Right forelimb (tissue), 1 donor: ENCODE measurements around the gene DEF6.
"Not testable (repeated sequence)": the region's sequence is repeated elsewhere in the genome, so short reads cannot be mapped to it uniquely, and the experiment has no call there.

Experiments used
- DNase-seq: peaks from one replicate; pipeline ENCODE4 v3.0.0-alpha.2; 2018

The DEF6 gene

DNA sequence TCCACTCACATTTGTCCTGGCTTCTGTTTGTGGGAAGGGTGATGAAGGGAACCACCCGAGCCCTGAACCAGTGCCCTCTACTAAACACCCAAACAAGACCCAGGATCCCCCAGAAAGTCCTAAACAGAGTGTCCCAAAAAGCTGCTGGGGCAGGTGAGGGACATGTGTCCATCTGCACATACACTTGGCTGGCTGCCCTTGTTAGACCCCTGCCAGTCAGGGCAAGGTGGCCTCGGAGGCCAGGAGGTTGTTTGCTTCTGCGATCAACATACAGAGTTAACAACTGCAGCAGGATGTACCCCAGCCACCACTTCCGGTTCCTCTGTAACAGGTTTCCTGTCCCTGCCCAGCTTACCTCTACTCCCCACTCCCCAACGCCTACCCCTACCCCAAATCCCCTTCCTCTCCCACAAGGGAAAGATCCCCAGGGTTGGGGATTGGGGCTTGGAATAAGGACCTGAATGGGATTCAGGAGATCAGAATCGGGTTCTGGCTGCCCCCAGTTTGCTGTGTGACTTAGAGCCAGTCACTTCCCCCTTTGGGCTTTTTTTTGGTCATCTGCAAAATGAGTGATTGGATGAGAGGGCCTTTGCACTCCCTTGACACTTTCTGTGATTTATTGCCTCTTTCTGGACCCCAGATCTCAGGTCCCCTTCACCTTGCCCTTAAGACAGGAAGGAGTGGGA is 13.9 kb downstream of the DEF6 start:
- no peak for DNase-seq

DNA sequence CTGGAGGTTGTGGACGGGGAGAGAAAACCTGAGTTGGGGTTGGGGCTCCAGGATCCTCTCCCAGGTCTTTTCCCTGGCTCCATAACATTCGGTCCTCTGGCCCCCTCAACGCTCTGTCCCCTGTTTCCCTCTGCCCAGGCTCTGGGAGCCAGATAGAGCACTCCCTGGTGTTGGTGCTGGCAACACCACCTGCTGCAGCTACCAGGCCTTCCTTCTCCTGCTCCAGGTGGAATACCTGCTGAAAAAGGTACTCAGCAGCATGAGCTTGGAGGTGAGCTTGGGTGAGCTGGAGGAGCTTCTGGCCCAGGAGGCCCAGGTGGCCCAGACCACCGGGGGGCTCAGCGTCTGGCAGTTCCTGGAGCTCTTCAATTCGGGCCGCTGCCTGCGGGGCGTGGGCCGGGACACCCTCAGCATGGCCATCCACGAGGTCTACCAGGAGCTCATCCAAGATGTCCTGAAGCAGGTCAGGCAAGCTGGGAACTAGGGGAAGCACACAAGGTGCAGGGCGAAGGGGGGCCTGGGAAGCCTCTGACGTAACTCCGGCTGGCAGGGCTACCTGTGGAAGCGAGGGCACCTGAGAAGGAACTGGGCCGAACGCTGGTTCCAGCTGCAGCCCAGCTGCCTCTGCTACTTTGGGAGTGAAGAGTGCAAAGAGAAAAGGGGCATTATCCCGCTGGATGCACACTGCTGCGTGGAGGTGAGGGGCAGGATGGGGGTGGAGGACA is 14.6 kb downstream of the DEF6 start:
- DNase-seq: no peak

DNA sequence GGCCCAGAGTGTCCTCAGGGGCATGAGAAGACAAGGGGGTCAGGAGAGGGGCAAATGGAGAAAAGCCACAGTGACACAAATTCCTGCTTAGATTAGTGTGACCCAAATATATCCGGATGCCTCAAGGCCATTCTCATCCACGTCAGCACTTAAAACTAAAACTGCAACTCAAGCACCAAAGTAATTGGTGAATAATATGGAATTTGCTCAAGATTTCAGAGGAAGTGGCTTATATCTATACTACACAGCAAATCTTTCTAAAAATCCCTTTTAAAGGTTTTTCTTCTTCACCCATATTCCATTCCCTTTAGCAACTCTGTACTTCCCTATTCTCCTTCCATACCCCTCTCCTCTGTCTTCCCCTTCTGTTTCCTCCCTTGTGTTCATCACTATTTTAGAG is 15.2 kb downstream of the DEF6 start:
- no peak for DNase-seq

DNA sequence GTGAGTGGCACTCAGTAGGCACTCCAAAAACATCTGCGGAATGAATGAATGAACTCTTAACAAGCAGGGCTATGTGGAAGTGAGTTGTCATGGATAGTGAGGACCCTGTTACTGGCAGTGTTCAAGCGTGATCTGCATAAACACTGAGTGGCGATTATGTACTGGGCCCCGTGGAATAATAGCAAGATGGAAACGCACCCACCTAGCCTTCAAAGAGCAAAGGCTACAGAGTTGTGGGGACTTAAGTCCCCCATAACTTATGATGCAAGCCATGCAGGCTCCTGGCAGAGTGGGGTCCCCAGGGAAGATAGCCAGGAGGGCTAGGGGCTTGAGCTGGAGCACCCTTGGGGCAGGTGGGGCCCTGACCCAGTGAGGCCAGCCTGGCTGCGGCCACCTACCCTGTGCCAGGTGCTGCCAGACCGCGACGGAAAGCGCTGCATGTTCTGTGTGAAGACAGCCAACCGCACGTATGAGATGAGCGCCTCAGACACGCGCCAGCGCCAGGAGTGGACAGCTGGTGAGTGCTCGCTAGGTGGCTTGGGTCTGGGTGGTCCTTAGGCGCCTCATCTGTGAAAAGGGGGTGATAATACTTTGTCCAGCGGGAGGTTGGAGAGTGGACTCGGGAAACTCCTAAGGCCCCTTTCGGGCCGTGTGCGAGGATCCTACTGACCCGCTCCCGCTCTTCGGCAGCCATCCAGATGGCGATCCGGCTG is 20.0 kb downstream of the DEF6 start:
- no peak for DNase-seq

DNA sequence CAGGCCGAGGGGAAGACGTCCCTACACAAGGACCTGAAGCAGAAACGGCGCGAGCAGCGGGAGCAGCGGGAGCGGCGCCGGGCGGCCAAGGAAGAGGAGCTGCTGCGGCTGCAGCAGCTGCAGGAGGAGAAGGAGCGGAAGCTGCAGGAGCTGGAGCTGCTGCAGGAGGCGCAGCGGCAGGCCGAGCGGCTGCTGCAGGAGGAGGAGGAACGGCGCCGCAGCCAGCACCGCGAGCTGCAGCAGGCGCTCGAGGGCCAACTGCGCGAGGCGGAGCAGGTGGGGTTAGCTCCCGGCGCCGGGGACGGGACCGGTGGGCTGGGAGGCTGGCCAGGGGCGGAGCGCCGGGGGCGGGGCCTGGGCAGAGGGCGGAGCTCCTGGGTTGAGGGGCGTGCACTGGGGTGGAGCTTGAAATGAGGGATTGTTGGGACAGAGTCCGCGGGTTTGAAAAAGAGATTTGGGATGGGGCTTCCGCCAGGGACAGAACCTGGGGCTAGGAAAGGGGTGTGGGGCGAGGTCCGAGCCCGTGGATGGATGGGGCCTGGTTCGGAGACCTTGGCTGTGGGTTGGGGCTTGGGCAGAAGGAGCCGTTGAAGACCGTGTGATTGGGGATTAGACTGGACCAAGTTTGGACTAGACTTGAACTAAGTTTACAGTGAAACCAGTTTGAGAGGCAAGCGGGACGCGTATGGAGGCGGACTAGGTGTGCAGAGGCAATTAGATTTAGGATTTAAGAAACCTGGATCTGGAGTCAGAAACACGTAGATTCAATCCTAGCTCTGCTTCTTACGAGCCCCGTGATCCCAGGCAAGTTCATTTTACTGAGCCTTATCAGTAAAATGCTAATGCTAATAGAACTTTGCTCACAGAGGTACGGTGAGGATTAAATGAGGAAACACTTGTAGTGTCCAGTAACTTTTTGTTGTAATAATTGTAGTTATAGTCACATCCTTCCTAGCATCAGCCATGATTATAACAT is 20.9 kb downstream of the DEF6 start:
- peak; percentile 93 for DNase-seq

DNA sequence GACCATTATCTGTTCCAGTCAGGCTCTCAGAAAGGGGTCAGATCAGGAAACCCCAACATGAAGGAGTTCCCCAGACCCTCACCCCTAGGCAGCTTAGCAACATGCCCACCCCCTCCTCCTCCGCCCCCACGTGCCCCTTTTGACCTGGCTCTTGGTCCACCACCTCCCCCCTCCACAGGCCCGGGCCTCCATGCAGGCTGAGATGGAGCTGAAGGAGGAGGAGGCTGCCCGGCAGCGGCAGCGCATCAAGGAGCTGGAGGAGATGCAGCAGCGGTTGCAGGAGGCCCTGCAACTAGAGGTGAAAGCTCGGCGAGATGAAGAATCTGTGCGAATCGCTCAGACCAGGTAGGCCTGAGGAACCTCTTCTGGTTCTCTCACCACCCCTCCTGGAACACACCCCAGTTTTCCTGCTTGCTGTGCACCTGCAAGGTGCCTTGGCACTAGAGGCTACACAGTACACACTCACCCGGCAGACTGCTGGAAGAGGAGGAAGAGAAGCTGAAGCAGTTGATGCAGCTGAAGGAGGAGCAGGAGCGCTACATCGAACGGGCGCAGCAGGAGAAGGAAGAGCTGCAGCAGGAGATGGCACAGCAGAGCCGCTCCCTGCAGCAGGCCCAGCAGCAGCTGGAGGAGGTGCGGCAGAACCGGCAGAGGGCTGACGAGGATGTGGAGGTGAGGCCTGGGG is 21.9 kb downstream of the DEF6 start:
- no peak for DNase-seq

DNA sequence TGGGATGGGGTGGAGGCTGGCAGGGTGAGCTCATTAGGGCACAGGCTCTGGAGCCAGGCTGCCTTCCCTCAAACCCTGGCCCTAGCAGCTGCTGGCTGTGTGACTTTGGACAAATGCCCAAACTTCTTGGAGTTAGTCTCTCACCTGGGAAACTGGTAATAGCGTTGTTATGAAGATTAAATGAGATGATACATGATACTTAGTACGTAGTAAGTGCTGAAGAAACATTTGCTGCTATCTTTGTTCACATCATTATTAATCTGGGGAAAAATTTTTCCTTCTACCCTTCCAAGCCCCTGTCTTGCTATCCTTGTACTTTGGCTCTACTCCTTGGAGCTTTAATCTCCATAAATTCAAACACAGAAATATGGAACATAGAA is 22.4 kb downstream of the DEF6 start:
- DNase-seq: no peak

DNA sequence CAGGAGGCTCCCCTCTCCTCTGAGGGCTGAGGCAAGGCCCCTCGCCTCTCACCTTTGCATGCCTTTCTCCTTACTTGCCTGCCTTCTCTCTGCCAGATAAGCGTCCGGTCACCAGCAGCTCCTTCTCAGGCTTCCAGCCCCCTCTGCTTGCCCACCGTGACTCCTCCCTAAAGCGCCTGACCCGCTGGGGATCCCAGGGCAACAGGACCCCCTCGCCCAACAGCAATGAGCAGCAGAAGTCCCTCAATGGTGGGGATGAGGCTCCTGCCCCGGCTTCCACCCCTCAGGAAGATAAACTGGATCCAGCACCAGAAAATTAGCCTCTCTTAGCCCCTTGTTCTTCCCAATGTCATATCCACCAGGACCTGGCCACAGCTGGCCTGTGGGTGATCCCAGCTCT is 23.5 kb downstream of the DEF6 start:
- no peak for DNase-seq

DNA sequence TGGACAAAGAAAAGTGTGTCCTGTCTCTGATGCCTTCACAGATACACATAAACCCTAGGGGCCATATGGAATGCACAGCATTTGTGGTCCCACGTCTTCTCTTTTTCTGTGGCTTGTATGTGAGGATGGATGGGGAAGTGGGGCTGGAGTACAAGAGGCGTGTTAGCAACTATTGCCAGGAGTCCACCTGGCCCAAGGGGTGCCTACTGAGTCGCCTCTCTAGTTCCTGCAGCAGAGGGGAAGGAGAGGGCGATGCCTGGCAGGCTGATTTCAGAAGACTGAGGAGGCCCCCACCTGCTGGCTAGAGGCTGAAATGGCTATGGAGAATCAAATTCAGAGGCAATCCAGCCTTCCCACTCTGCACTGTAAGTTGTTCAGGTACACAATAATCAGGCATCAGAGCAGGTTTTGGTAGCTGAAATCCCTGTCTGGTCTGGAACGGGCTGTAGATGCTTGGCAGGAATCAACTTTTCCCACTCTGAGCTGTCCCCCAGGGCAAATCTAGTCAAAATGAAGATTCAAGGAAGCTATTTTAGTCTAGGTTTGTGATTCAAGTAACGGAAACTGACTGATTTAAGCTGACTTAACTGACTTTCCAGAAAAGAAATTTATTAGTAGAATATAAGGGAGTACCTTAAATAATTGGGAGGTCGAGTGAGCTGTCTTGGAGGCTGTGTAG is 29.9 kb downstream of the DEF6 start:
- peak; percentile 54 for DNase-seq

DNA sequence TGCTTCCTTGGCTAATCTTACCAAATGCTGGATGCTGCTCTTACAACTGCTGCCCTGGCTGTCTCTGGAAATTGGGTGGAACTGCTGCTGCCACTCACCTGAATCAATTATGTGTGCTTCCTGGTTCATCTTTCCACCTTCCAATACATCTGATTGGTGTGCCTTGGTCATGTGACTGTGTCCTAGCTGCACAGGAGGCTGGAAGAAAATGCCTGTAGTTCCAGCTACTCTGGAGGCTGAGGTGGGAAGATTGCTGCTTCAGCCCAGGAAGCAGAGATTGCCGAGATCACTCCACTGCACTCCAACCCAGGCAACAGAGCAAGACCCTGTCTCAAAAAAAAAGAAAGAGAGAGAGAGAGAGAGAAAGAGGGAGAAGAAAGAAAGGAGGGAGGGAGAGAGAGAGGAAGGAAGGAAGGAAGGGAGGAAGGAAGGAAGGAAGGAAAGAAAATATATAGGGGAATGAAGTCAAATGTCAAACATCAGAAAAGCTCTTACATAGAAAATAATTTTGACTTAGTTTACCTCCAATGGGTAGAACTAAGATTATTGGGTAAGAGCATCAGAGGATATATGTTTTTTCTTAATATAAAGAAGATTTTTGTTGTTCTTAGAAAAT is 30.6 kb downstream of the DEF6 start:
- DNase-seq: no peak

DNA sequence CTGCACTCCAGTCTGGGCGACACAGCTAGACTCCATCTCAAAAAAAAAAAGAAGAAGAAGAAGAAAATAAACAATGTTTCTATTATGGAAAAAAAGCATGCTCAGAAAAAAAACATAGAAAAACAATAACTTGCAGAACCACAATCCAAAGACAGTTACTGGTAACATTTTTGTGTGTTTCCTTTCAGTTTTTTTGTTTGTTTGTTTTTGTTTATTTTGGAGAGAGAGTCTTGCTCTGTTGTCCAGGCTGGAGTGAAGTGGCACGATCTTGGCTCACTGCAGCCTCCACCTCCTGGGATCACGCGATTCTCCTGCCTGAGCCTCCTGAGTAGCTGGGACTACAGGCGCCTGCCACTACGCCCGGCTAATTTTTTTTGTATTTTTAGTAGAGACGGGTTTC is 31.3 kb downstream of the DEF6 start:
- not testable (repeated sequence) for DNase-seq

DNA sequence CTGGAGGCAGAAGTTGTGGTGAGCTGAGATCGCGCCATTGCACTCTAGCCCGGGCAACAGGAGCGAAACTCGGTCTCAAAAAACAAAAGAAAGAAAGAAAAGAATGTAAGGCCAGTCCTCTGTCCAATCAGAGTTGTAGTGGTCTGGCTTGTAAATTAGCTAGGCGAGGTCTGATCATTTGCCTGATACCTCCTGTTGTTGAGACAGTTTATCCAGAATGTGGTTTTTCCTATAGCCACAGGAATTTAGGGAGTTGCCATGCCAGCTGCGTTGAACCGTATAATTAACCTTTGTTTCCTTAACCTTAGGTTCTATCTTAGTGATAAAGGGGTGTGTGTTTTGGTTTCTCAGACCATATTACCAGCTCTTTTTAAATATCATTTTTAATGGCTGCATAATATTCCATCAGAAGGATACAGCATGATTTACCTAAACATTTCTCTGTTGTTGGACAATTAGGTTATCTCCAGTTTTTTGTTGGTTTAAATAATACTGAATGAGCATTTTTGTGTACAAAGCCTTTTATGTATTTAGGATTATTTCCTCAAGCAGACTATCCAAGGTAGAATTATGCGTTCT is 33.0 kb downstream of the DEF6 start:
- no peak for DNase-seq

DNA sequence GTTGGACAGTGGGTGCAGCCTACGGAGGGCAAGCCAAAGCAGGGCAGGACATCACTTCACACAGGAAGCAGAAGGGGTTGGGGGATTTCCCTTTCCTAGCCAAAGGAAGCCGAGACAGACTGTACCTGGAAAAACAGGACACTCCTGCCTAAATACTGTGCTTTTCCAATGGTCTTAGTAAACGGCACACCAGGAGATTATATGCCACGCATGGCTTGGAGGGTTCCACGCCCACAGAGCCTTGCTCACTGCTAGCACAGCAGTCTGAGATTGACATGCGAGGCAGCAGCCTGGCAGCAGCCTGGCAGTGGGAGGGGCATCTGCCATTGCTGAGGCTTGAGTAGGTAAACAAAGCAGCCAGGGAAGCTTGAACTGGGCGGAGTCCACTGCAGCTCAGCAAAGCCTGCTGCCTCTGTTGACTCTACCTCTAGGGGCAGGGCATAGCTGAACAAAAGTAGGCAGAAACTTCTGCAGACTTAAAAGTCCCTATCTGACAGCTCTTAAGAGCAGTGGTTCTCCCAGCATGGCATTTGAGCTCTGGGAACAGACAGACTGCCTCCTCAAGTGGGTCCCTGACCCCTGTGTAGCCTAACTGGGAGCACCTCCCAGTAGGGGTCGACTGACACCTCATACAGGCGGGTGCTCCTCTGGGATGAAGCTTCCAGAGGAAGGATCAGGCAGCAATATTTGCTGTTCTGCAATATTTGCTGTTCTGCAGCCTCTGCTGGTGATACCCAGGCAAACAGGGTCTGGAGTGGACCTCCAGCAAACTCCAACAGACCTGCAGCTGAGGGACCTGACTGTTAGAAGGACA is 34.7 kb downstream of the DEF6 start:
- DNase-seq: not testable (repeated sequence)

DNA sequence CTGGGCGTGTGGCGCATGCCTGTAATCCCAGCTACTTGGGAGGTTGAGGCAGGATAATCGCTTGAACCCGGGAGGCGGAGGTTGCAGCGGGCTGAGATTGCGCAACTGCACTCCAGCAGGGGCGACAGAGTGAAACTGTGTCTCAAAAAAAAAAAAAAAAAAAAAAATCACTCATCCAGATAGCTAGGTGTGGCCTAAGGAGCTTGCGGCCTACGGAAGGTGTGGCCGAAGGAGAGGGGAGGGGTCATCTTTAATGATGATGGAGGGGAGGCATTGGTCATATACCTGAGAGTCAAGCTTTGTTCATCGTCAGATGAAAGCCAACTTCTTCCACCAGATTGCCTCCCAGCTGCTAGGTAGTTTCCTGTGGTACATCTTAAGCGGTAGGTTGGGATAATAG is 43.9 kb downstream of the DEF6 start:
- DNase-seq: no peak

DNA sequence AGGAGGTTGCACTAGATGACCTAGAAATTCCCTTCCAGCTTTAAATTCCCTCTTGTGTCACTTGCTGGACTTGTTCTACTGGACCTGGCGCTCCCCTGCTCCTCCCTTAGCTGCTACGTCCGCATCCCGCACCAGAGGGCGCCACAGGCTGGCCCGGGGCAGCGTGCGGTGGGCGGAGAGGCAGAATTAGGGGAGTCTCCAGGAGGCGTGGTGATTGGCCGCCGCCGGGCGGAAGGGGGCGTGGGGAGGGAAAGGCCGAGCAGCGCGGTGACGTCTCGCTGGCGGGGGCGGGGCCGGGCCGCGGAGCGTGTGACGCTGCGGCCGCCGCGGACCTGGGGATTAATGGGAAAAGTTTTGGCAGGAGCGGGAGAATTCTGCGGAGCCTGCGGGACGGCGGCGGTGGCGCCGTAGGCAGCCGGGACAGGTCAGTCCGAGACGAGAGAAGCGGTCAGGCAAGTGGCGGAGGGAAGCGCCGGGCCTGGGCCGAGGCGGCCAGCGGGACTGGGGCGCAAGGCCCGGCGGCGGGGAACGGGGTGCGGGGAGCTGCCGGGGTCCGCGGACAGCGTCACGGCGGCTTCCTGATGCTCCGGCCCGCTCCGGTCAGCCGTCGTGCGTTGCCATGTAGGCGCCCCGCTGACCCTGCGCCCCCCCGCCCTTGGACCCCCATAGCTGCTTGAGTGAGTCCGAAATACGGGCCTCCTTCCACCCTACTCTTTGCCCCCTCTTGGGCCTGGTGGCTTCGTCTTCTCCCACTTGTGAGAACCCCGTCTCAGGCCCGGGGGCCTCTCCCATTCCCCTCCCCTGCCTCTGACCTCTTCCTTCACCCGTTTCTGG is 44.9 kb downstream of the DEF6 start, which contains the start of gene PPARD:
PPARD (plus strand) TSS at position 301 of the 834 bp plus-strand sequence. CDS start 68,530 bp downstream, outside the sequence.
- peak; percentile 99 for DNase-seq

DNA sequence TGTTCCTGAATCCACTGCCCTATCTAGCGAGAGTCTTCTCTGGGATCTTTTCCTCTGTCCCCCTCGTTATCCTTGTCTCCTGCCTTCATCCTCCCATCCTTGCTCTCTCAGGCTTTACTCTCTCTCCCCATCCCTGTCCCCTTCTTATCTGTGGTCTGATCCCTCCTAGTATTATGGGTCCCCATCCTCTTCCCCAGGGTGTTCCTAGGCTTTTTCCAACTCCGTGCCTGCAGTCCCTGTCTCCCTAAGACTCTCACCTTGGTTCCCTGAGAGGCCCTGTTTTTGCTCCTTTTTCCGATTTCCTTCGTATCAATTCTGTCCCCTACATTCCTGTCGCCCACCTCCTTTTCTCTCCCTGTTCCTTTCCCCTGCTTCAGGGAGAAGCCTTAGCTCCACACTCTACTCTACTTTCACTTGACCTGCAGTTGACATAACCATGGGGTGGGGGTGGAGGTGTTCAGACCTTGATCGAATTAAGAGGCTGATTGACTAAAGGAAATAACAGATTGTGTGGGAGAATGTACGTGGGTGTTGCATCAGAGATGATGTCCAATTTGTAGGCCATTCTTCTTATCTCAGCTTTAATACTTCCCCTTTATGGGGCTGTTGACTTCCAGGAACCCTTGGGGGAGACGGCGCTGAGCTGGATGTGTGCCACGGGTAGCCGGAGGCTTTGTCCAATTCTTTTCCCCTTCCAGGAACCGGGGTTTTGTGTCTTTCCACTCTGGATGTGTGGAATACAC is 45.6 kb downstream of the DEF6 start:
- DNase-seq: no peak

DNA sequence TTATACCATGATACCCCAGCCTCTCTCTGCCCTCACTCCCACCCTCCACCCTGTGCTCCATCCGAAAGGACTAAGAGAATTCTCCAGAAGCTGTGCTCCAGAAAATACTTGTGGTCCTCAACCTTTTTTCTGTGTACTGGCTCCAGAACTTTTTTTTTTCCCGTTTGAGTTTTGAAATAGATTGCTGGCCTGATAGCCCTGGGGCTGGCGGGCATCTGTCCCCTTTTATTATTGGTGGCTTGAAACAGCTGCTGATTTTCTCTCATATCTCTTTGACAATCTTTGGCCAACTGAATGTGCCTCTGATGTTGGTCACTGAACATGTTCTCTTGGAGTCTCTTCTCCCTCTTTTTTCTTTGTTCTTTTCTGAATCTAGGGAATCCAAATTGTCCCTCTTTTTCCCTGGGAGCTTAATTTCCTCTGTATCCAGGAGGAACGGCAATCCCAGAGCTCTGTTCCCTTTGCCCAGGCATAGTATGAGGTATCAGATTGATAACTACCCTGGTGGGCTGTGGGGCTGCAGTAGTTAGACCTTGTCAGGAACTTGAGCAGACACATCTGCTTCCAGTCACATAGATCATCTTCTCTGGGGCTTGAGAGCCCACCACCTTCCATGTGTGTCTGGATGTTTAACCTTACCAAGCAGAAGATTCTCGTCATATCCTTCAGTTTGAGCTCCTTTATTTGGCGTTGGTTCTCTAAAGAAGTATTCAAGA is 46.4 kb downstream of the DEF6 start:
- no peak for DNase-seq
